GM21528 (cell line): ENCODE measurements around the gene PTDSS2.

Source experiments
- ATAC-seq: cut with Tn5 transposase; IDR thresholded peaks from one replicate; pipeline ENCODE4 v1.9.1; 2021; ENCODE audit warnings: mild to moderate bottlenecking, moderate library complexity; ENCODE audit not compliant: unreplicated experiment, low FRiP score

PTDSS2 gene

DNA sequence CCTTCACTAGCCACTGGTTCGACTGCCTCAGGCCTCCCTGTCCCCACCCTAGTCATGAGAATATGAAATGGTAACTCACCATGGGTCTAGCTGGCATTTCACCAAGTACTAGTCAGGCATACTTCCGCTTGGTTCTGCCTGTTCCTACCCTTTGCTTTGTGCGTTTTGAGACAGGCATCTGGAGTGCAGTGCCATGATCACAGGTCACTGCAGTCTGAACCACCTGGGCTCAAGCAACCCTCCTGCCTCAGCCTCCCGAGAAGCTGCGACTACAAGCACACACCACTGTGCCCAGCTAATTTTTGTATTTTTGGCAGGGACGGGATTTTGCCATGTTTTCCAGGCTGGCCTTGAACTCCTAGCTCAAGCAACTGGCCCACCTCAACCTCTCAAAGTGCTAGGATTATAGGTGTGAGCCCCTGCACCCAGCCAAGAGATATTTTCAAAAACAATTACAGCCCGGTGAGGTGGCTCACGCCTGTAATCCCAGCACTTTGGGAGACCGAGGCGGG is 71.2 kb downstream of the PTDSS2 start:
- no peak for ATAC-seq

DNA sequence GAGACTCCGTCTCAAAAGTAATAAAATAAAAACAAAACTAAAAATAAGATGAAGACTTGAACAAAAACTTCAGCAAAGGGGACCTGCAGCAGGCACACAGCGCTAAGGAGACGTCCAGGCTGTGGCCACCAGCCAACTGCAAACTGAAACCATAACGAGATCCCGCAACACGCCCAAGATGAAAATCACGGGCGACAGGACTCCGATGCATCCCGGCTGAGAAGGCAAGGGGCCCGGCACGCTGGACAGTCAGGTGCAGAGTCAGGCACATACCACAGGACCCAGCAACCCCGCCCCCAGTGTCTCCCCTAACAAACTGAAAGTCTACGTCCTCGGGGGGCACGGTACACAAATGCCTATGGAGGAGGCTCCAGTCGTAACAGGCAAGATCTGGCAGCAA is 76.1 kb downstream of the PTDSS2 start:
- no peak for ATAC-seq

DNA sequence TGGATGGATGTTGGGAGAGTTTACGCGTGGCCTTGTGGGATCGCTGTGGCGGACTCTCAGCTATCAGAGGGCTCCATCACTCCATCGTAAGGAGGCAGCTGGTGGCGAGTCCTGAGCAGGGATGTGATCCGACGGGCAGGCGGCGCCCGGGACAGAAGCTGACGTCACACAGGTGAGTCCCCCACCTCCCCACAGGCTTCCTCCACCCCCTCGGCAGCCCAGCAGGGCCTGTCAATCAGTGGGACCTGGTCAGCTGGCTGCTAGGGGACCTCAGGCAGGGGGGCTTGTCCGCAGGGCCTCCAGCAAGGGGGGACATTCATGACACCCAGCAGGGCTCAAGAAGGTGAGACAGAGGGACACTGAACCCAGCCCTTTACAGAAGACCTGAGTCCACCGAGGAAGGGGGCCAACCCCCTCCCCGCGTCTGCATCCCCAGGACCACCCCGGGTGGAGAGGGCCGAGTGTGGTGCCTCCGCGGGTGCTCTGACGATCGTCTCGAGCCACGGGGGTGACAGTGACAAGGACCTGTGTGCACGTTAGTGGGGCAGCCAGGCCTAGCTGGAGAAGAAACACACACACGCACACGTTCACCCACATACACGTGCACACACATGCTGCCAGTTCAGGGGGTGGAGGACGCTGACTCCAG is 78.2 kb downstream of the PTDSS2 start:
- no peak for ATAC-seq

DNA sequence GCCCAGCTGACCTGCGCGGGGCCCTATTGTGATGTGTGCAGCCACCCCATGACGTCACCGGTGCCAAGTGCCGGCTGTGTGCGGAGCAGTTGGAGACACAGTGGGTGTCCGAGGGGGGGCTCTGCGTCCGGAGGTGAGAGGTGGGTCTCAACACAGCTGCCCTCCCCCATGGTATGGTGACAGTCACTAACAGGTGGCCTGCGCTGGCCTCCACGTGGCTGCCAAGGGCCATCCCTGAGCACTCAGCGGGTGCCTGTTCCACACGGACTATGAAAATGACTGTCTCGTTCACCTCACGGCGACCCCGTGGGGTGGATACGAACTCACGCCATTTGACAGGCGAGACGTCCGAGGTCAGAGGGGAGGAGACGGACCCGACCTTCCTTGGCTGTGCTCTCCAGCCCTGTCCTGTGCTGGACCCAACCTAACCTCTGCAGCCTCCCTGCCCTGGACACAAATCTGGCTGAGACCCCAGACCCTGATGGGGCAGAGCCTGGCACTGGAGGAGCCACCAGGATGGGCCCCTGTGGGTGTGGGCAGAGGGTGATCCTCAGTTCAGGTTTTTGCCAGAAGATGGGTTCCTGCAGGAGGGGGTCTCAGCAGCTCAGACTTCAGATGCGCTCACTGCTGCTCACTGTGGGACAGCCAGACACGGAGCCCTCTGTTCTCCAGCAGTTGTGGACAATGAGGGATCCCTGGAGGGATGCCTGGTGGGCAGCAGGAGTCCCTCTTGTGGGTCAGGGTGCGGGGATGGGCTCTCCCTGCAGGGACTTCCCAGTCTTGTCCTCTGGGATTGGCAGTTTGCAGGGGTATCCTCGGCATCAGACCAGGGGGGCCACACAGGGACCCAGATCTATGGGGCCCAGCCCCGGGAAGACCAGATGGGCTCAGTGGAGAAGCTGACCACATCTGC is 79.0 kb downstream of the PTDSS2 start:
- no peak for ATAC-seq

DNA sequence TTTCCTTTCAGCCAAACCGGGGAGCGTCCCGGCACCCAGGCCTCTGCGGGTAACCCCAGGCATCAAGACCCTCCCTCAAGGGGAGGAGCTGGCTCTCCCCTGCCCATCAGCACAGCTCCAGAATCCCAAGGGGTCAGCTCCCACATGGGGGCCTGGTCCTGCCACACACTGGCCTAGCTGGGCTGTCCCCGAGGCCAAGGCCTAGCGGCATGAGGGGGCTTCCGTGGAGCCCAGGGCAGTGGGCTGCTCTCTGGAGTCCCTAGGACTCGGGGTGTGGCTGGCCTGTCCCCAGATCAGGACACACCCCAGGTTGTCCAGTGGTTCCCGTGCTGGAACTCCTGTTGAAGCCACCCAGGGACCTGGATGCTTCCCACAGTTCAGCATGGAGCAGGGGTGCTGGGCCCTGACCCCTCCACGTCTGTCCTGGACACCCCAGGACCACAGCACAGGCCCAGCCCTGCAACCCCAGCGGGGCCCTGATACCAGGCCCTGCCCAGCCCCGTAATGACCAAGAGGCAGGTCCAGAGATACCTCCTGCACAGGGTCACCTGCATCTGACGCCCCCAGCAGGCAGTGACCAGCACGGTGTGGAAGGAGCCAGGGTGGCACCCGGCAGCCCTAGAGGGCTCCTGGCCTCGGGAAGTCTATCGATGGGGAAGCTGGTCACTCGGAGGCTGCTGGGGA is 79.8 kb downstream of the PTDSS2 start:
- ATAC-seq = no peak

DNA sequence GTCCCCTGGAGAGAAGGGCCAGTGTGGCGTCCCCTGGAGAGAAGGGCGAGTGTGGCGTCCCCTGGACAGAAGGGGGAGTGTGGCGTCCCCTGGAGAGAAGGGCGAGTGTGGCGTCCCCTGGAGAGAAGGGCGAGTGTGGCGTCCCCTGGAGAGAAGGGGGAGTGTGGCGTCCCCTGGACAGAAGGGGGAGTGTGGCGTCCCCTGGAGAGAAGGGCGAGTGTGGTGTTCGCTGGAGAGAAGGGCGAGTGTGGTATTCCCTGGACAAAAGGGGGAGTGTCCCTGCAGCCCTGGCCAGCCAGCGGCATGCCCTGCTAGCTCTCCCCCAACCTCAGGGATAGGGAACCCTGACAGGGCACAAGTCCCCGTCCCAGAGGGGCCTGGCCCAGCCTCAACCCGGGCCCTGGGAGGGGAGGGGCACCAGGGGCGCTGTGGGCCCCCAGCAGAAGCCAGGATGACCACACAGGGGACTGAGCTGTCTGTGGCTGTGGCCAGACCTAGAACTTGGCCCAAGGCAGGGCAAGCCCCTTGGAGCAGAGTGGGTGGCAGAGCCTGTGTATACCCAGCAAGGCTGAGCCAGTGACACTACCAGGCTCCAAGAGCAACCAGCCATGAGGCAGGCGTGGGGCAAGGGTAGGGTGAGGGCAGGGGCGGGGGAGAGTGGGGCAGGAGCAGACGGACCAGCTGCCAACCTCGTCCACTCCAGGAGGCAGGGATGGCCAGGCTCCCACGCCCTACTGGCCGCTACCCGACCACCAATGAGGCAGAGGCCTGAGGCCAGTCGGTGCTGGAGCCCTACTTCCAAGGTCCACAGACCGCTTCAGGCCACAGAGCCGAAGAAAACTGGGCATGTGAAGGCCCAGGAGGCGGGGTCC is 81.1 kb downstream of the PTDSS2 start:
- ATAC-seq = no peak

DNA sequence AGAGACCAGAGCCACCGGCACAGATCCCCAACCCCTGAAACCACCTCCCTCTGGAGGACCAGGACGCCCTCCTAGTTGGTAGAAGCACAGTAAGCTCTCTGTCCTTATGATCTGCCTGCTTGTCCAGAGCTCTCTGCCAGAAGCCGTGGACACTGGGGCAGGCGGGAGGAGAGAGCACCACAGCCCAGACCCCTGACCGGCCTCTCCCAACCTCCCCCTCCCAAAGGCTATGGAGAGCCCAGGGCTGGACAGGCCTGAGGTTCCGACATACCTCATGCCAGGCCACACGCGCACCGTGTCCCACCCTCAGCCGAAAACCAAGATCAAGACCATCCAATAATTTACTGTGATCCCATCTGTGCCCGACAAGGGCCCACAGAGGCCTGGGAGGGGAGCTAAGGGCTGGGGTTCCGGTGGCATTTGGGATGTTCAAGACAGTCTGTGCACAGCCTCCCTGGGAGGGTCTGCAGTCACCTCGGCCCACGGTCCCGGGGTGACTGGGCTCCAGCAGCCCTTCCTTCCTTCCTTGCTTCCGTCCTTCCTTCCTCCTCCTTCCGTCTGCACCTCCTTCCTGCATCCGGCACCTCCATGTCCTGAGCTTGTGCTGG is 81.9 kb downstream of the PTDSS2 start:
- no peak for ATAC-seq

DNA sequence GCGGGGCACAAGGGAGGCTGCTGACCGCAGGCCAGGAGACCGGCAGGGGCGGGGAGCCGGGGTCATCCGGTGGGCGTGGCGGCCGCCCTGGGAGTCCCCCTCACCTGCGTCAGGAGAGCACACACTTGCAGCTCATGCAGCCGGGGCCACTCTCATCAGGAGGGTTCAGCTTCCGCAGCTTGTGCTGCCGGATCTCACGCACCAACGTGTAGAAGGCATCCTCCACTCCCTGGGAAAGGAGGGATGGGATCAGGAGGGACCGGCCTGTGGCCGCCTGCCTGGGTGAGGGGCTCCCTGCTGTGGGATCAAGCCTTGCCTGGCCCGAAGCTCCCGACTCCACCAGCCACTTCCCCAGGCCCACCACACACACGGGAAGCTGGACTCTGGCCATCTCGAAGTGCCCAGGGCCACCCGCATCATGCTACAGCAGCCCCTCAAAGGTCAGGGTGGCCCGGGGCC is 82.5 kb downstream of the PTDSS2 start:
- no peak for ATAC-seq

DNA sequence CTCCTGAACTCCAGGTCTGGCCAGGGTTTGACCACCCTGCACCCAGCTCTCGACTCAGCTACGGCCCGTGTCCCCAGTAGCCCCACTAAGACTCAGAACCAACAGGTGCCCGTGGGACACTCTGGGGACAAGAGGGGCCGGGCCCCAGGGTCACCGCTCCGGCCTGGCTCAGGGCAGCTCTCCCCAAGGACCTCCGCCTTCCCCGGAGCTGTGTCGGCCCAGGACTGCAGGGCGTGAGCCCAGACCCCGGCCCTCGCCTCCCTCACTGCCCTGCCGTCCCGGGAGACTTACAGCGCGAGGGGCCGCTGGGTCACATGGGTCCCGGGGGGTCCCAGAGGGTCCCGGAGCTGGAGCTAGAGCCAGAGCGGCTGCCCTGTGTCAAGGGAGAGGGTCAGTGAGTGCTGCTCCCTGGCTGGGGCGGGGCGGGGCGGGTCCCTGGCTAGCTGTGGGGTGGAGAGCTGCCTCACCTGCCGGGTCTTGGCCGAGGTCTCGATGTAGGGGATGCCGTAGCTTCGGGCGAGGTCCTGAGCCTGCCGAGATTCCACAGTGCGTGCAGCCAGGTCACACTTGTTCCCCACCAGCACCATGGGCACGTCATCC is 83.0 kb downstream of the PTDSS2 start:
- no peak for ATAC-seq

DNA sequence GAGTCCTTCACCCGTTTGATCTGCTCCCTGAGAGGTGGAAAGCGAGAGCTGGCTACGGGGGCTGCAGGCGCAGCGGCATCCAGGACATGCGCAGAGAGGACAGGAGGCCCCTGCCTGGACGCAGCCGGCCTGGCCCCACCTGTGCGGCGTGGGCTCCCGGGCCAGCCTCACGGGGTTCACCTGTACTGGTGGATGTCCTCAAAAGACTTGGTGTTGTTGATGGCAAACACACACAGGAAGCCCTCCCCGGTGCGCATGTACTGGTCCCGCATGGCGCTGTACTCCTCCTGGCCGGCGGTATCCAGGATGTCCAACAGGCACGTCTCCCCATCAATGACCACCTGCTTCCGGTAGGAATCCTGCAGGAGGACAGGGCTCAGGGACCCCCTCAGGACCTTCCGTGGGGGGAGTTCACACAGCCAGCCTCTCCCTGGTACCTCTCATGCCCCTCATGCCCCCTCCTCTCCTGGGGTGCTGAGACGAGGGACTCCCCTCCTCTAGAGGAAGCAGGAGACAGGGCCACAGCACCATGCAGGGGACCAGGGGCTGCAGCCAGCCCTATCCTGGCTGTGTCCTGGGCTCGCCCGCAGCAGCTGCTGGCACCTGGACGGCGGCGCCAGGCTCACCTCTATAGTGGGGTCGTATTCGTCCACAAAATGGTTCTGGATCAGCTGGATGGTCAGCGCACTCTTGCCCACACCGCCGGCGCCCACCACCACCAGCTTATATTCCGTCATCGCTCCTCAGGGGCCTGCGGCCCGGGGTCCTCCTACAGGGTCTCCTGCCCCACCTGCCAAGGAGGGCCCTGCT is 83.7 kb downstream of the PTDSS2 start:
- no peak for ATAC-seq

DNA sequence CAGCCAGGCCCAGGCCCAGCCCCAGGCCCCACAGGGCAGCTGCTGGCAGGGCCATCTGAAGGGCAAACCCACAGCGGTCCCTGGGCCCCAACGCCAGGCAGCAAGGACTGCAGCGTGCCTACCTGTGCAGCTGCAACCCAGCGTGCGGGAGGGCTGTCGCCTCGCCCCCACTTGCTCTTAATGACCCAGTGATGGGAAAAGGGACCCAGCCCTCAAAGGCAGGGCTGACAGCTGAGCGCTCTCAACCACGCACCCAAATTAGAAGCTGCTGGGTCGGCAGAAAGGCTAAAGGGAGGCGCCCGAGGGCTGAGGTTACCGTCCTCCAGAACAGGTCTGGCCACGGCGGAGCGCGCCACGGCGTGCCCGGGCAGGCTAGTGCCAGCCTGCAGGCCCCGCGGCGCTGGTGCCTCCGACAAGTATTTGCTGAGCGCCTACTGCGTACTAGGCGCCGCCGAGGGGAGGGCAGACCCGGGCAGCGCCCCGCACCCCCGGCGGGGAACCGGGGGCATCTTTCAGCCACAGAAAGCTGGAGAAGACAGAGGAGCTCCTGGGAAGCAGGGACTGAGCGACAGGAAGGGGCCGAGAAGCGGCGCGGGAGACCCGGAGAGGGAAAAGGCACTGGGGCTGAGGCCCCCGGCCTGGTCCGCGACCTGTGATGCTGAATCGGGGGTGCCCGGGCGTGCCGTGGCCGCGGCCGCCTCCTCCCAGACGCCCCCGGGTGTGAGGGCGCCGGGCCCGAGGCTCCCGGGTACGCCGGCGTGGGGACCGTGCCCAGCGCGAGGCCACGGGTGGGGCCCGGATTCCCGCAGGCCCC is 84.5 kb downstream of the PTDSS2 start:
- ATAC-seq = no peak

DNA sequence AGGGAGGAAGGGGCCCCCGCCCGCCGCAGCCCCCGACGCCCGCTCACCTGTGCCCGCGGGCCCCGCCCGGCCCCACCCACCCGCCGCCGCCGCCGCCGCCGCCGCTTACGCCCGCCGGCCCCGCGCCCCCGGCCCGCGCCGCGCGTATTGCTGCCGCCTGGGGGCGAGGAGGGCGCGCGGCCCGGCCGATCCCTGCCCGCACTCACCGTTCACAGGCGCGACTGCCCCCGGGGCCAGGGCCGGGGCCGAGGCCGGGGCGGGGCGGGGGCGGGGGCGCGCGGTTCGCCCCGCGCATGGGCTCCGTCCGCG is 85.1 kb downstream of the PTDSS2 start:
- no peak for ATAC-seq

DNA sequence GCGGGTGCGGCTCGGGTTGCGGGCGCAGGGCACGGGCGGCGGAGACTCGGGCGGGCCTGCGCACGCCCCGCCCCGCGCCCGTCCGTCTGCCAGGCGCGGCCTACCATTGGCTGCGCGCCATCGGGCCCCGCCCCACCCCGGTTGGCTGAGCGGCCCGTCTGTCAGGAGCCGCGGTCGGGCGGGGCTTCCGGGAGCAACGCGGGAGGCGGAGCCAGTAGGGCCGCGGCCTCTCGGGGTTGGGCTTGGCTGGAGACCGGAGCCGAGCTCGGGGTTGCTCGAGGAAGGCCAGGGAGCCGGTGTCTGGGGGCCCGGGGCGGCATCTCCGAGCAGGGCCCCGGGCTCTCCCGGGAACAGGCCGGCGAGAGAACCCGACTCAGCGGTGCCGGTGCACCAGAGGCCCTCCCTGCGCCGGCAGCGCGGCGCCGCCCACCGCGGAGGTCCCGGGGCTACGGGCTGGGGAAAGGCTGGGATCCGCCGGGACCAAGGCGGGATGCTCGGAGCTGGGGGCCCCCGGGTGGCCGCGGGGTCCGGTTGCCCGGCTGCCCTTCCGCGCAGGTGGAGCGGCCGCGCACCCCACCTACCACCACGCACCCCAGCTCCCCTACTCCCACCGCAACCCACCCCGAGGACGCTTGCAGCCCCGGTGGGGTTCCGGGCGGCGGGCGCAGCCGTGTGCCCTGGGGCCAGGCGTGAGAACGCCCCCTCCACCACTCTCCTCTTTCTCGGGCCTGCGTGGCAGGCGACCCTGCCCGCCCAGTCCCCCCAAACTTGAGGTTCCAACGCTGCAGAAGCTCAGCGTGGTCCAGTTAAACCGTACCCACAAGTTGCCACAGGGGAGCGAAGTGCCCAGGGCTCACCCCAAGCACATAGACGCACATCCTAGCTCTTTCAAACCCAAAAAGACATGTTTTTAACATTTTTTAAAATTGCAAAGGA is 85.7 kb downstream of the PTDSS2 start, which contains the start of gene HRAS:
Gene HRAS (minus strand): TSS at position 58 of the 936 bp plus-strand sequence.
- ATAC-seq = peak; percentile 64

DNA sequence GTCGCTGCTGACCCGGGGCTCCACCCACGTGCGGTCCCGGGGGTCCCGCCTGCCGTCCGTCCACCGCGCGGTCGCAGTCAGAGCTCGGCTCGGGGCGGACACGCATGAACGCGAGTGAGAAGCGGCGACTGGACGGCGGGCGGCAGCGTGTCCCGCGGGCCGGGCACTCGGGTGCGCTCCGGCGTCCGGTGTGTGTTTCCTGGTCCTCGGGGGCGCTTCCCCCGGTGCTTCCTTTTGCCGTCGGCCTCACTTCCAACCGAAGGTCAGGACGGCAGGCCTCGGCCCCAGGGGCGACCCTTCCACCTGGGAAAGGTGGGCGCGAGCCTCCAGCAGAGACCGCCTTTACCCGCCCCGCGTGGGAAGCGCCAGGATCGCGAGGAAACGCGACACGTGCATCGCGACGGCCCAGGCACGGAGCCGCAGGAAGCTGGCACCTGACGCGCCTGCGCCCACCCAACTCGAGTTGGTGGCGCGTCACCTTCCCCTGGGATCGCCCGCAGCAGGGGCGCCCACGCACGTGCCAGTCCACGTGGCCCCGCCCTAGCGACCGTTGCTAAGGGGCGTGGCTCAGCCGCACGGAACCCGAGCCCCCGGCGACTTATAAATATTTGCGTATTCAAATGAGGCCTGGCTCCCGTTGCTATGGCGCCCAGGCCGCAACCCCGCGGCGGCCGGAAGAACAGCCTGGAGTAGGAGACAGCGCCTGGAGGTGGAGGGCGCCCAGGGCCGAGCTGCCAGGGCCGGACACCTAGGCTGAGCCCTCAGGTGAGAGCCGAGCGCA is 87.0 kb downstream of the PTDSS2 start, which contains the start of gene LRRC56:
Gene LRRC56 (plus strand): TSS at position 687 of the 781 bp plus-strand sequence. CDS start 3,158 bp downstream, outside the sequence.
- no peak for ATAC-seq

DNA sequence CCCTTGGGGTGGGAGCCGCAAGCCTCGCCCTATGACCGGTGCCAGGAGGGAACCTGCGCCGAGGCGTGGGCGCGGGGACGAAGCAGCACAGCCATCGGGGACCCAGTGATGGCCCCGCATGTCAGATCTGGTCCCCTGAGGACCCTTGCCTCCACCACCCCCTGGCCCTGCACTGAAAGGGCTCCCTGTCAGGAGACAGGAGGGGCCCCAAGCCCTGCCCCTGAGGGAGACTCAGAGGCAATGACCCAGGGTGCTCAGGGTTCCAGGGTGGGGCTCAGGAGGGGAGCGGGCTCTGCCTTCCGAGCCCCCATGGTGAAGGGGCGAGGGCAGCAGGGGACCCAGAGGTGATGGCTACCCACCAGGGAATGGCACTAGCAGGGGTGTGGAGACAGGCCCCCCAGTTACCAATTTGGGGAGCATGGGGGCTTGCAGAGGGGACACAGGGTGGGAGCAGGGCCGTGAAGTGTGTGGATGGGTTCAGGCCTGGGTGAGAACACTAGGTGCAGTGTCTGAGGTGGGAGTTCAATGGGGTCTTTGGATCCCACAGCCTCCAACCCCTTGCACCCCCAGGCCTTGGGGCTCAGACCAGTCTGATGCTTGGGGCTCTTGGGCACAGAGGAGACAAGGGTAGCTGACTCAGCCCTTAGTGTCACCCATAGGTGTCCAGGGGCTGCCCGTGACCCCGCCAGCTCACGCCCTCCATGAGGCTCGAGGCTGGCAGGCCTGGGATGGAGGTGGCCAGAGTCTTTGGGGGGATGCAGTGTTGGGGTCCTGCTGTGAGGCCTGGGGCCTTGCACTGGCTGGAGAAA is 87.7 kb downstream of the PTDSS2 start:
- no peak for ATAC-seq
